ENCODE measurements around the gene MYH13.
A peak's percentile ranks its signal among the peaks of the same experiment; 100 is the strongest.

The MYH13 gene

GRCh38 chr17:10295728-10296343 lies 77.0 kb downstream of the MYH13 start:
- no peak overlapping the region for H3K4me3 ChIP-seq (replicated peaks in 1 of 2; ENCODE audit: low read depth in 2 of 2, low read length in 2 of 2)
- TF ChIP-seq CTCF (IDR thresholded peaks at IDR 0.05; ENCODE audit: low read depth, low read length) = peak; percentile 75
- peak; percentile 67 to 82 for DNase-seq (ENCODE audit: low read depth in 2 of 2)

GRCh38 chr17:10294180-10294579 lies 78.6 kb downstream of the MYH13 start:
- no peak overlapping the region for H3K4me3 ChIP-seq (replicated peaks in 1 of 2; ENCODE audit: low read depth in 2 of 2, low read length in 2 of 2)
- TF ChIP-seq CTCF (IDR thresholded peaks at IDR 0.05; ENCODE audit: low read depth, low read length) = no peak
- no peak for DNase-seq (ENCODE audit: low read depth in 2 of 2)

GRCh38 chr17:10292057-10292937 lies 80.5 kb downstream of the MYH13 start:
- no peak for TF ChIP-seq CTCF (IDR thresholded peaks at IDR 0.05; ENCODE audit: low read depth, low read length)
- DNase-seq (ENCODE audit: low read depth in 2 of 2) = peak; percentile 71 to 84
- peak overlapping the region; percentile 42 to 66 for H3K4me3 ChIP-seq (replicated peaks in 1 of 2; ENCODE audit: low read depth in 2 of 2, low read length in 2 of 2)

- DNase-seq (ENCODE audit: low read depth in 2 of 2) = peak; percentile 76 to 85
- peak overlapping the region; percentile 42 to 66 for H3K4me3 ChIP-seq (replicated peaks in 1 of 2; ENCODE audit: low read depth in 2 of 2, low read length in 2 of 2)
These were observed 81.2 kb downstream of the MYH13 start for GRCh38 chr17:10291576-10291975.

DNA sequence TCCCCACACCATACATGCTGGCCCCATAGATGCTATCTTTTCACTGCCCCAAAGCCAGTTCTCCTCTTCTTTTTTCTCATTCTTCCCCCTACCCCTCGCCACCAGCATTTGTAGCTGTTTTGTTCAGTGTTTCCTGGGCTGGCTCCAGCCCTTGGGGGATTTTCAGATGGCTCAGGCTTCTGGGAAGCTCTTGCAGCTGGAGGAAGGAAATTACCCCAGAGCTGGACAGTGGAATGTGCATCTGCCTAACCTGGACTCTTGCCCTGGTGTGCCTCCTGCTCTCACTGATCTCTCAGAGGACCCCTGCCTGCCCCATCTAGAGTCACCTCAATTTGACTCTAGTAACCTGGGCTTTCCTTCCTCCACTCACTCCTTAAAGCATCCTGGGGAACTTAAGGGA lies 82.8 kb downstream of the MYH13 start:
- TF ChIP-seq CTCF (IDR thresholded peaks at IDR 0.05; ENCODE audit: low read depth, low read length) = no peak
- DNase-seq (ENCODE audit: low read depth in 2 of 2) = peak; percentile 61 to 66
- no peak overlapping the region for H3K4me3 ChIP-seq (replicated peaks in 1 of 2; ENCODE audit: low read depth in 2 of 2, low read length in 2 of 2)

- no peak for TF ChIP-seq CTCF (IDR thresholded peaks at IDR 0.05; ENCODE audit: low read depth, low read length)
- no peak for DNase-seq (ENCODE audit: low read depth in 2 of 2)
- H3K4me3 ChIP-seq (replicated peaks in 1 of 2; ENCODE audit: low read depth in 2 of 2, low read length in 2 of 2) = no peak overlapping the region
These were observed 86.5 kb downstream of the MYH13 start for GRCh38 chr17:10286324-10286723.

DNA sequence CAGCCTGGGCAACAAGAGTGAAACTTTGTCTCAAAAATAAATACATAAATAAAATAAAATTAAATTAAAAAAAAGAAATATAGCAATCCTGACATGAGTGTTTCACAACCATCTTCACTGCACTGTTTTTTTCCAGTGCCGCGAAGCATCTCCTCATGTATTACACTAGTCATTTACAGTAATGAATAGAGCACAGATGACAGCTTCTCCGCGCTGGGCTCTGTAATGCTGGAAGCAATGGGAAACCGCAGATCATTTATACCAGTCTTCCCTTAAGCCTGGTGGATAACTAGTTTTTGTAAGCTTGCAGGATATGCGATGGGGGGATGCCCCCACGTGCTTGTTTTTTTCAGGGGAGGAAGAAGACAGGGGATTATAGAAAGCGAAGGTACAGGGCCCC lies 86.9 kb downstream of the MYH13 start:
- TF ChIP-seq CTCF (IDR thresholded peaks at IDR 0.05; ENCODE audit: low read depth, low read length) = no peak
- H3K4me3 ChIP-seq (replicated peaks in 1 of 2; ENCODE audit: low read depth in 2 of 2, low read length in 2 of 2) = no peak overlapping the region
- DNase-seq (ENCODE audit: low read depth in 2 of 2) = no peak

Data from cardiac fibroblast (primary cell).